Sigmoid colon (tissue), 7 donors: ENCODE measurements around the gene NES. TPM values are rescaled to one million over a fixed set of nuclear protein-coding genes. Genes with fewer than 3 reads are reported as not detected.

Source experiments
- DNase-seq: peaks from one replicate; pipeline ENCODE4 v3.0.0-alpha.2; 2019
- H3K27ac ChIP-seq, 4 donors: fragments of 200-600 bp; sonication (generic); one replicate each; pipeline ENCODE4 v1.5.1; 2016 to 2019; ENCODE audit warnings: mild to moderate bottlenecking in 1 of 4
- H3K27me3 ChIP-seq, 3 donors: fragments of 200-600 bp; sonication (generic); one replicate each; pipeline ENCODE4 v1.5.1; 2019; ENCODE audit warnings: mild to moderate bottlenecking in 1 of 3
- H3K36me3 ChIP-seq, 4 donors: fragments of 200-600 bp; sonication (generic); one replicate each; pipeline ENCODE4 v1.5.1; 2016 to 2019
- H3K4me1 ChIP-seq, 4 donors: fragments of 200-600 bp; sonication (generic); one replicate each; pipeline ENCODE4 v1.5.1; 2017 to 2019
- H3K4me3 ChIP-seq, 4 donors: fragments of 200-600 bp; sonication (generic); one replicate each; pipeline ENCODE4 v1.5.1; 2017 to 2019; ENCODE audit warnings: mild to moderate bottlenecking in 2 of 4, moderate library complexity in 1 of 4
- H3K9me3 ChIP-seq, 4 donors: fragments of 200-600 bp in 3 of 4; sonication (generic) in 3 of 4; one replicate each; pipeline versions ENCODE4 v1.5.1 to v1.6.1; 2013 to 2019
- EP300 ChIP-seq, 4 donors: sonication (generic); formaldehyde crosslinking; IDR thresholded peaks; one replicate each; pipeline ENCODE4 v1.6.1; 2017; ENCODE audit warnings: antibody characterized with exemption in 4 of 4
- POLR2A ChIP-seq, 2 donors: fragments of 450-650 bp; IDR thresholded peaks; one replicate each; pipeline ENCODE4 v1.6.1; 2016; ENCODE audit warnings: antibody characterized with exemption in 2 of 2, mild to moderate bottlenecking in 2 of 2, moderate library complexity in 2 of 2
- POLR2AphosphoS5 ChIP-seq, 4 donors: sonication (generic); formaldehyde crosslinking; IDR thresholded peaks; one replicate each; pipeline ENCODE4 v1.6.1; 2017; ENCODE audit warnings: antibody characterized with exemption in 4 of 4
- WGBS, 2 donors: extraction: QIAGEN DNeasy Blood & Tissue Kit; methylation state at CpG; one replicate each; pipeline ENCODE4 v1.1.7; 2013; 5-methylcytosine and 5-hydroxymethylcytosine counted together
- intact Hi-C: fragments of 100-400 bp; cut with DNase I; formaldehyde crosslinking; loops from one replicate; pipeline ENCODE4 v1.15.1; 2023
- polyA plus RNA-seq, 3 donors: library from polyadenylated mRNA; stranded (reverse); fragments of 200-250 nt; gene quantifications; one replicate each; pipeline ENCODE4 v1.2.3, GENCODE V29; 2013
- total RNA-seq, 4 donors: library from RNA; depleted of rRNA; stranded (reverse); fragments of >200 nt; gene quantifications; one replicate each; pipeline ENCODE4 v1.1.0, GENCODE V29; 2016
- TF ChIP-seq, protein P1 (sequence below), 4 experiments: fragments of 450-650 bp in 3 of 4; fragments of 200-600 bp in 1 of 4; IDR thresholded peaks; one replicate each; pipeline ENCODE4 v1.5.1; 2016 to 2019; ENCODE audit warnings: antibody characterized with exemption in 4 of 4, mild to moderate bottlenecking in 3 of 4, moderate library complexity in 2 of 4
- donor health status: healthy with polysubstance abuse.
- donor health status: Bipolar disorder and iron deficiency.
- donor health status: healthy.

The NES gene
- total and polyA plus RNA-seq, 7 donors = 0.60 to 21.0 (median 7.1) TPM

DNA sequence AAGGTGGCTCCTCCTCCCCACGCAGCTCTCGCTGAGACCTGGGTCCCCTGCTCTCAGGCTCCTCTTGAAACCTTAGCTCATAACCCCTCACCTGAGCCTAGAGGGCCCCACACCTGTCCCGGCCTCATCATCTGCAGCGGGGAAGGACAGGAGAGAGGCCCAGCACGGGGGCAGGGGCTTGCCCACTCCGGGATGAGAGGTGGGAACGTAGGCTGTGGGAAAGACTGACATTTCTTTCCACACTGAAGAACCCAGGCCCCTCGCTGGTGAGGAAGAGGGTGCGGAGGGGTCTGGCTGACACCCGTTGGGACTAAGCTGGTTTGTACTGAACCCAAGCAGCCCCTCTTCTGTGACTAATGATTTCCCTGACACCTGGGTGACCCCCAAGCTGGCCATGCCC, 14.0 kb upstream of the NES start:
- Histone ChIP-seq H3K27me3 (peaks cover 4 to 45% (median 18%) of the 10 kb centered on the region in 3 donors), H3K4me3 (no peak overlapping the region), H3K27ac (no peak overlapping the region), H3K36me3 (no peaks in the 10 kb centered on the region), H3K4me1 (peaks cover 0 to 26% (median 13%) of the 10 kb centered on the region in 4 donors), H3K9me3 (no peaks in the 10 kb centered on the region)
- TF ChIP-seq POLR2A (IDR thresholded peaks at IDR 0.05) (no peak), POLR2AphosphoS5 (IDR thresholded peaks at IDR 0.05) (no peak), EP300 (IDR thresholded peaks at IDR 0.05) (no peak)
- TF ChIP-seq, protein P1, sequence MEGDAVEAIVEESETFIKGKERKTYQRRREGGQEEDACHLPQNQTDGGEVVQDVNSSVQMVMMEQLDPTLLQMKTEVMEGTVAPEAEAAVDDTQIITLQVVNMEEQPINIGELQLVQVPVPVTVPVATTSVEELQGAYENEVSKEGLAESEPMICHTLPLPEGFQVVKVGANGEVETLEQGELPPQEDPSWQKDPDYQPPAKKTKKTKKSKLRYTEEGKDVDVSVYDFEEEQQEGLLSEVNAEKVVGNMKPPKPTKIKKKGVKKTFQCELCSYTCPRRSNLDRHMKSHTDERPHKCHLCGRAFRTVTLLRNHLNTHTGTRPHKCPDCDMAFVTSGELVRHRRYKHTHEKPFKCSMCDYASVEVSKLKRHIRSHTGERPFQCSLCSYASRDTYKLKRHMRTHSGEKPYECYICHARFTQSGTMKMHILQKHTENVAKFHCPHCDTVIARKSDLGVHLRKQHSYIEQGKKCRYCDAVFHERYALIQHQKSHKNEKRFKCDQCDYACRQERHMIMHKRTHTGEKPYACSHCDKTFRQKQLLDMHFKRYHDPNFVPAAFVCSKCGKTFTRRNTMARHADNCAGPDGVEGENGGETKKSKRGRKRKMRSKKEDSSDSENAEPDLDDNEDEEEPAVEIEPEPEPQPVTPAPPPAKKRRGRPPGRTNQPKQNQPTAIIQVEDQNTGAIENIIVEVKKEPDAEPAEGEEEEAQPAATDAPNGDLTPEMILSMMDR (IDR thresholded peaks at IDR 0.05) = no peak
- intact Hi-C loops = no loop called here
- 70 to 72% methylated on average over 10 of the region's 10 CpGs for WGBS, 2 donors
- no peak for DNase-seq

GRCh38 chr1:156690675-156691036, 13.4 kb upstream of the NES start:
- peaks cover 4 to 45% (median 18%) of the 10 kb centered on the region in 3 donors for H3K27me3 ChIP-seq
- no peak for DNase-seq
- peaks cover 0 to 26% (median 13%) of the 10 kb centered on the region in 4 donors for H3K4me1 ChIP-seq
- intact Hi-C loops = no loop called here
- H3K27ac ChIP-seq = no peak overlapping the region
- 71 to 72% methylated on average over 8 of the region's 8 CpGs for WGBS, 2 donors
- TF ChIP-seq POLR2A (IDR thresholded peaks at IDR 0.05) (no peak), EP300 (IDR thresholded peaks at IDR 0.05) (no peak), POLR2AphosphoS5 (IDR thresholded peaks at IDR 0.05) (no peak)
- TF ChIP-seq, protein P1 (IDR thresholded peaks at IDR 0.05) = no peak
- H3K9me3 ChIP-seq = no peaks in the 10 kb centered on the region
- H3K36me3 ChIP-seq = no peaks in the 10 kb centered on the region
- no peak overlapping the region for H3K4me3 ChIP-seq

GRCh38 chr1:156689953-156690674, 12.9 kb upstream of the NES start:
- WGBS, 2 donors = 26 to 32% methylated on average over 10 of the region's 10 CpGs
- Histone ChIP-seq H3K36me3 (no peaks in the 10 kb centered on the region), H3K4me1 (peaks cover 0 to 26% (median 13%) of the 10 kb centered on the region in 4 donors), H3K4me3 (peak overlapping the region in 1 of 4 donors; percentile 0), H3K27ac (no peak overlapping the region), H3K27me3 (peaks cover 4 to 47% (median 18%) of the 10 kb centered on the region in 3 donors), H3K9me3 (no peaks in the 10 kb centered on the region)
- intact Hi-C loops = loop anchor here (1.0 to 2.0 kb wide), 2 partner anchors 15 to 35 kb away; partner anchors contain the start of gene CRABP2
- TF ChIP-seq POLR2A (IDR thresholded peaks at IDR 0.05) = no peak
- TF ChIP-seq EP300 (IDR thresholded peaks at IDR 0.05) = no peak
- TF ChIP-seq, protein P1 (IDR thresholded peaks at IDR 0.05) = no peak
- TF ChIP-seq POLR2AphosphoS5 (IDR thresholded peaks at IDR 0.05) = no peak
- DNase-seq = no peak

DNA sequence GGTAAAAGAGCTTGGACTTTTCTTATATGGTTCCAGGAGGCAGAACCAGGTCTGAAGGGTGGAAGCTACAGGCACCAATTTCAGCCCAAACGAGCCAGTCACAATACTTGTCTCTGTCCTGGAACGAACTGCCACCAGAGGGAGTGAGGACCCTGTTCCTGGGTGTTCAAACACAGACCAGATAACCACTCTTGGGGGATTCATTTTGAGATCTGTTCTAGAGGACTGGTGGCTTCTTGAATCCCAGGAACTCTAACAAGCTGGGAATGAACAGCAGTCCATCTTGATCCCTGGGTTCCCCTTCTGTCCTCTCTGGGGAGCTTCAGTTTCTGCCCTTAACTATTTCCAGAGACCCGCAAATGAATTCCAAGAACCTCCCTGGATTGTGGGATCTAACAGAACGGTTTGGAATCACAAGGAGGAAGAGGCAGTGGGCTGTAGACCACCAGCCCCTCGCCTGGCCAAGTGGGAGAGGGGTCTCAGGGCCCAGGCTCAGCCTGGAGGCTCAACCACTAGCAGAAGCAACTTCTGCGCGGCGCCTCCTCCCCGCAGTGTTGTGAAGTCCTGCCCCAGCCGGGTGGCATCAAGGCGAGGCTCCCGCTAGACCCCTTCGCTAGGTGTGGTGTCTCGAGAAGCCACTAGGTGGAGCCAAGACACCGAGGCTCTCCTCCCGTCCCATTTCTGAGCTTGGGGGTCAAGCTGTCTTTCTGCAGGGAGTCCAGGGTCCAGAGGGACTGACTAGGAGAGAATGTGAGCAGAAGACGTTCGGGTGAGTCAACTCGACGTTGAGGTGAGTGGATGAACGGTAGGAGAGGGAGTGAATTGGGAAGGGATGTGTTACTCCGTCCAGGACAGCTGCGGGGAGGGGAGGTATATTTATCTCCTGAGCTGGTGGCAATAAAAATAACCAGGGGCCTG, 12.1 kb upstream of the NES start:
- DNase-seq = peak; percentile 91
- 1 to 2% methylated on average over 23 of the region's 23 CpGs for WGBS, 2 donors
- H3K27me3 ChIP-seq = peaks cover 4 to 56% (median 18%) of the 10 kb centered on the region in 3 donors
- peak overlapping the region in 2 of 4 donors; percentile 0 to 4 for H3K4me3 ChIP-seq
- no peaks in the 10 kb centered on the region for H3K36me3 ChIP-seq
- TF ChIP-seq POLR2AphosphoS5 (IDR thresholded peaks at IDR 0.05) (no peak), POLR2A (IDR thresholded peaks at IDR 0.05) (no peak), EP300 (IDR thresholded peaks at IDR 0.05) (no peak)
- TF ChIP-seq, protein P1 (IDR thresholded peaks at IDR 0.05) = peak; percentile 89 to 95 (median 92)
- peak overlapping the region in 1 of 4 donors; percentile 1 for H3K27ac ChIP-seq
- H3K4me1 ChIP-seq = peaks cover 0 to 26% (median 13%) of the 10 kb centered on the region in 4 donors
- intact Hi-C loops = loop anchor here (1.0 to 2.0 kb wide), 2 partner anchors 16 to 36 kb away; partner anchors contain the start of gene CRABP2
- no peaks in the 10 kb centered on the region for H3K9me3 ChIP-seq
